Measurements from ENCODE around the gene SLC4A1. TPM values are rescaled to one million over a fixed set of nuclear protein-coding genes. Genes with fewer than 3 reads are reported as not detected.
A peak's percentile ranks its signal among the peaks of the same experiment; 100 is the strongest.

SLC4A1 gene
- total RNA-seq, 1 experiment from 2014 or later: 0.22 TPM

GRCh38 chr17:44204441-44204882, 63.5 kb downstream of the SLC4A1 start:
- Histone ChIP-seq H2AFZ (ENCODE audit: low read depth, low read length, poor library complexity, severe bottlenecking) (no peak overlapping the region), H3K36me3 (ENCODE audit: control insufficient read depth in 1 of 2, insufficient read depth in 2 of 2, low read length in 2 of 2) (peaks cover 6 to 20% of the 10 kb centered on the region in 2 experiments; a peak in 3 of 4 replicates), H3K4me2 (ENCODE audit: low read length) (peak overlapping the region; percentile 50), H3K9me2 (ENCODE audit: insufficient read depth) (no peaks in the 10 kb centered on the region), H3K4me1 (ENCODE audit: control insufficient read depth in 1 of 2, insufficient read depth in 2 of 2, low read length in 2 of 2) (peaks cover 49 to 72% of the 10 kb centered on the region in 2 experiments), H3K27me3 (ENCODE audit: insufficient read depth, low read length) (no peaks in the 10 kb centered on the region), H3K9me3 (ENCODE audit: control insufficient read depth in 1 of 2, insufficient read depth in 1 of 2, low read depth in 1 of 2, low read length in 2 of 2) (no peaks in the 10 kb centered on the region), H3K9ac (ENCODE audit: low read length) (0 out of 2 replicates have a peak overlapping the region, but pooled peaks have one; percentile 1), H3K27ac (ENCODE audit: low read depth, low read length) (peak overlapping the region; percentile 71), H3K4me3 (replicated peaks in 1 of 2; ENCODE audit: low read depth in 1 of 2, low read length in 2 of 2) (peak overlapping the region in 1 of 2 experiments; percentile 10; a peak in 1 of 4 replicates), H3K79me2 (ENCODE audit: insufficient read depth, low read length) (peaks cover 7% of the 10 kb centered on the region; the same call in 1 of the 2 replicates), H4K20me1 (ENCODE audit: insufficient read depth) (no peaks in the 10 kb centered on the region)
- TF ChIP-seq ELF1 (IDR thresholded peaks at IDR 0.05; ENCODE audit: borderline replicate concordance, low read depth) (no peak), MAX (IDR thresholded peaks at IDR 0.05) (peak; percentile 7; the same call in 1 of the 2 replicates), TCF7L2 (IDR thresholded peaks at IDR 0.05; ENCODE audit: borderline replicate concordance, extremely low read depth, insufficient read depth, insufficient read length) (peak; percentile 55), RAD21 (IDR thresholded peaks at IDR 0.05; ENCODE audit: low read depth) (no peak), SRF (IDR thresholded peaks at IDR 0.05; ENCODE audit: low read depth) (no peak), CEBPB (IDR thresholded peaks at IDR 0.05; ENCODE audit: low read depth) (no peak), JUND (IDR thresholded peaks at IDR 0.05) (peak; percentile 84), EZH2 (IDR thresholded peaks at IDR 0.05) (no peak), SP1 (IDR thresholded peaks at IDR 0.05; ENCODE audit: low read depth) (peak; percentile 61), ZFX (IDR thresholded peaks at IDR 0.05) (no peak)
- ChIA-PET POLR2A (interaction anchor here (1.3 kb wide), 1 partner anchor 126 kb away, joined by 4 read pairs; no protein-coding TSS in a partner anchor), CTCF (interaction anchor here (0.7 to 3.0 kb wide), 9 partner anchors 13 to 145 kb away, joined by 3 to 17 read pairs (median 4); partner anchors contain the start of gene GRN), RAD21 (ENCODE audit: low non-redundant PET in 1 of 2, low total read pairs in 2 of 2, uncharacterized antibody in 2 of 2, unreplicated experiment in 2 of 2) (interaction anchor here in 1 of 2 experiments (0.6 kb wide), 1 partner anchor 328 kb away, joined by 3 read pairs; no protein-coding TSS in a partner anchor)
- intact Hi-C loops (cut with micrococcal nuclease): no loop called here
- BruUV-seq (replicated peaks): no TSS peak
- no peak for DNase-seq (ENCODE audit: low read depth, low spot score)
- ATAC-seq: peak; percentile 19
